GM20000 (cell line): Measurements from ENCODE around the gene CEP43.
A peak's percentile ranks its signal among the peaks of the same experiment; 100 is the strongest.

Source experiments
- DNase-seq: peaks from one replicate; pipeline ENCODE4 v3.0.0; 2012; ENCODE audit warnings: low spot score
- CTCF ChIP-seq: IDR thresholded peaks from 2 replicates; pipeline ENCODE4 v1.5.1; 2012; ENCODE audit warnings: mild to moderate bottlenecking, control low read depth; ENCODE audit errors: extremely low read depth, missing control alignments

The CEP43 gene

GRCh38 chr6:166999145-166999883 lies at the start of gene CEP43:
CEP43 (plus strand) TSS chr6:166999397; CDS start chr6:166999413, 16 bp downstream.
- no peak for TF ChIP-seq CTCF
- DNase-seq = peak; percentile 99

GRCh38 chr6:166949528-166950442 lies 49.4 kb upstream of the CEP43 start:
- no peak for DNase-seq
- no peak for TF ChIP-seq CTCF

- DNase-seq = peak; percentile 76
- TF ChIP-seq CTCF = no peak
These were observed 48.8 kb upstream of the CEP43 start for GRCh38 chr6:166950443-166950821.

- peak; percentile 64 for TF ChIP-seq CTCF
- peak; percentile 72 for DNase-seq
These were observed 48.1 kb upstream of the CEP43 start for GRCh38 chr6:166950892-166951669.

GRCh38 chr6:166951670-166952060 lies 47.5 kb upstream of the CEP43 start:
- no peak for TF ChIP-seq CTCF
- no peak for DNase-seq

GRCh38 chr6:166952121-166952520 lies 47.1 kb upstream of the CEP43 start:
- no peak for DNase-seq
- TF ChIP-seq CTCF = no peak
